ENCODE results near the gene PPP2R2C. TPM values are rescaled to one million over a fixed set of nuclear protein-coding genes. Genes with fewer than 3 reads are reported as not detected.

Gene PPP2R2C
- total and polyA plus RNA-seq, 2 experiments from 2014 or later = 1.3 to 9.2 TPM

- Histone ChIP-seq H3K79me2 (replicated peaks; ENCODE audit: insufficient read depth) (peaks cover 32% of the 10 kb centered on the region), H3K4me2 (peak overlapping the region; percentile 91), H3K27me3 (ENCODE audit: insufficient read depth) (no peaks in the 10 kb centered on the region), H3K36me3 (ENCODE audit: insufficient read depth) (no peaks in the 10 kb centered on the region), H3F3A (replicated peaks; ENCODE audit: low read depth) (no peaks in the 10 kb centered on the region), H3K4me3 (peak overlapping the region; percentile 88), H4K20me1 (replicated peaks; ENCODE audit: insufficient read depth) (peaks cover 3% of the 10 kb centered on the region; the same call in 1 of the 2 replicates), H2AFZ (no peak overlapping the region), H3K9me2 (ENCODE audit: insufficient read depth) (no peaks in the 10 kb centered on the region), H3K4me1 (ENCODE audit: insufficient read depth) (peaks cover 18% of the 10 kb centered on the region), H3K27ac (ENCODE audit: low read depth) (no peak overlapping the region)
- no peak for ATAC-seq
- Mint-ChIP-seq H3K27ac (no peak overlapping the region), H3K4me3 (peak overlapping the region; percentile 84), H3K4me1 (peaks cover 45% of the 10 kb centered on the region), H3K36me3 (ENCODE audit: low read depth) (no peaks in the 10 kb centered on the region), H3K27me3 (ENCODE audit: insufficient read depth, low read depth, poor library complexity) (peaks cover 10% of the 10 kb centered on the region), H3K9me3 (peaks cover 1% of the 10 kb centered on the region; the same call in 1 of the 3 replicates)
- TF ChIP-seq REST (IDR thresholded peaks at IDR 0.05; ENCODE audit: unreplicated experiment) (peak; percentile 8), ZNF331 (CRISPR knock-in tag; IDR thresholded peaks at IDR 0.05; ENCODE audit: low read depth) (no peak), ETS1 (IDR thresholded peaks at IDR 0.05) (no peak), ZNF114 (CRISPR knock-in tag; IDR thresholded peaks at IDR 0.05) (no peak), EZH2 (IDR thresholded peaks at IDR 0.05; ENCODE audit: low read depth, unreplicated experiment) (no peak)
- TF ChIP-seq, protein P1, sequence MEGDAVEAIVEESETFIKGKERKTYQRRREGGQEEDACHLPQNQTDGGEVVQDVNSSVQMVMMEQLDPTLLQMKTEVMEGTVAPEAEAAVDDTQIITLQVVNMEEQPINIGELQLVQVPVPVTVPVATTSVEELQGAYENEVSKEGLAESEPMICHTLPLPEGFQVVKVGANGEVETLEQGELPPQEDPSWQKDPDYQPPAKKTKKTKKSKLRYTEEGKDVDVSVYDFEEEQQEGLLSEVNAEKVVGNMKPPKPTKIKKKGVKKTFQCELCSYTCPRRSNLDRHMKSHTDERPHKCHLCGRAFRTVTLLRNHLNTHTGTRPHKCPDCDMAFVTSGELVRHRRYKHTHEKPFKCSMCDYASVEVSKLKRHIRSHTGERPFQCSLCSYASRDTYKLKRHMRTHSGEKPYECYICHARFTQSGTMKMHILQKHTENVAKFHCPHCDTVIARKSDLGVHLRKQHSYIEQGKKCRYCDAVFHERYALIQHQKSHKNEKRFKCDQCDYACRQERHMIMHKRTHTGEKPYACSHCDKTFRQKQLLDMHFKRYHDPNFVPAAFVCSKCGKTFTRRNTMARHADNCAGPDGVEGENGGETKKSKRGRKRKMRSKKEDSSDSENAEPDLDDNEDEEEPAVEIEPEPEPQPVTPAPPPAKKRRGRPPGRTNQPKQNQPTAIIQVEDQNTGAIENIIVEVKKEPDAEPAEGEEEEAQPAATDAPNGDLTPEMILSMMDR (conservative IDR thresholded peaks at IDR 0.05; ENCODE audit: low read depth in 2 of 2) = no peak
- no peak for DNase-seq (ENCODE audit: low spot score)
Observed at GRCh38 chr4:6270636-6271121, 201.7 kb downstream of the PPP2R2C start.

Other genes with a start within 250 kb of the PPP2R2C start
- 42.3 and 45.4 TPM in 2 replicates for gene WFS1, start 202.8 kb downstream of the PPP2R2C start, total RNA-seq (2014; rRNA removed; shearing (Covaris generic))
- 24.2 and 24.7 TPM in 2 replicates for gene WFS1, start 202.8 kb downstream of the PPP2R2C start, polyA plus RNA-seq (2016; fragmentation: Nextera tagmentation; extraction: Ambion mirVana)
- 6.9 and 7.1 TPM in 2 replicates for gene MAN2B2, start 102.6 kb upstream of the PPP2R2C start, total RNA-seq (2014; rRNA removed; shearing (Covaris generic))
- gene MAN2B2, start 102.6 kb upstream of the PPP2R2C start, polyA plus RNA-seq (2016; fragmentation: Nextera tagmentation; extraction: Ambion mirVana) = 1.6 and 2.1 TPM in 2 replicates
- 154 and 168 TPM in 2 replicates for gene MRFAP1, start 168.1 kb upstream of the PPP2R2C start, total RNA-seq (2014; rRNA removed; shearing (Covaris generic))
- 272 and 288 TPM in 2 replicates for gene MRFAP1, start 168.1 kb upstream of the PPP2R2C start, polyA plus RNA-seq (2016; fragmentation: Nextera tagmentation; extraction: Ambion mirVana)
- 0.43 TPM in 1 of 2 replicates, not detected in the other for gene S100P, start 221.3 kb upstream of the PPP2R2C start, total RNA-seq (2014; rRNA removed; shearing (Covaris generic))
- gene S100P, start 221.3 kb upstream of the PPP2R2C start, polyA plus RNA-seq (2016; fragmentation: Nextera tagmentation; extraction: Ambion mirVana) = 0.32 TPM in 1 of 2 replicates, not detected in the other
- 58.2 and 61.6 TPM in 2 replicates for gene MRFAP1L1, start 237.3 kb upstream of the PPP2R2C start, total RNA-seq (2014; rRNA removed; shearing (Covaris generic))
- gene MRFAP1L1, start 237.3 kb upstream of the PPP2R2C start, polyA plus RNA-seq (2016; fragmentation: Nextera tagmentation; extraction: Ambion mirVana) = 63.4 and 73.8 TPM in 2 replicates
- 33.7 and 35.2 TPM in 2 replicates for gene BLOC1S4, start 243.6 kb upstream of the PPP2R2C start, total RNA-seq (2014; rRNA removed; shearing (Covaris generic))
- 23.9 and 26.5 TPM in 2 replicates for gene BLOC1S4, start 243.6 kb upstream of the PPP2R2C start, polyA plus RNA-seq (2016; fragmentation: Nextera tagmentation; extraction: Ambion mirVana)

Data from GM23338 (cell line).